ENCODE data around the gene TMOD2. TPM values are rescaled to one million over a fixed set of nuclear protein-coding genes. Genes with fewer than 3 reads are reported as not detected.

The TMOD2 gene
- total RNA-seq, 1 experiment from 2014 or later = 2.6 TPM

DNA sequence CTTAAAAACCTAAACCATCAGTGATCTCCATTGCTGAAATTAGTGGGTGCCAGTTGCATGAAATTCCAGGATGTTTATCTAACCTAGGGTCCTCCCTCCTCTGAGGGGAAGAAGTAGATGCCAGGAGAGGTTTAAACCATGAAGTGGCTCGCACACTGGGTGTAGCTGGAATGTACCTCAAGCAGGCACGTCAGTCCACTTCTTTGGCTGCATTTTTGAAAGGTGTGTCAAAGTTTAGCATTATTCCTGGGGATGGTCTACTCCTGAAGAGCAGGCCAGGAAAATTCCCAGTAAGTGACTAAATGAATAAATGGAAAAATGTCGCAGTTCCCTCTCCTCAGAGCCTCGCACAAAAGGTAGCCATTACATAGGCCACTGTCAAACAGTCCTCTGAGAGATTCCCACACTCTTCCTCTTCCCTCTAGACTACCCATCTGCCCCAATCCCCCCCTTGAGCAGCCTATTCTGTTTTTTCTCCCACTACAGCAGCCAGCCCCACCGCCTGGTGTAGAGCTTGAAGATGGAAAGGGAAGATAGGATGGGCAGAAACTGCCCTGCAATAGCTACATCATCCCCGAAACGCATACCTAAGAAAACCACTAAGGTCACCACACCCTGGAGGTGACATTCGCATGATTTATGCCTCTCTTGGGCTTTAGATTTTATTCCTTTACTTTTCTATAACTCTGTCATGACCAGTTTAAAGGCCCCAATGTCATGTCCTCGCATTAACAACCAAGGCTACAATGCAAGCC, 77.4 kb downstream of the TMOD2 start:
- H3K9me2 ChIP-seq (replicated peaks; ENCODE audit: insufficient read depth, low read length) = no peaks in the 10 kb centered on the region
- H3K4me3 ChIP-seq (ENCODE audit: low read length) = peak overlapping the region; percentile 82; the same call in 1 of the 2 replicates
- no peaks in the 10 kb centered on the region for H3K36me3 ChIP-seq (ENCODE audit: insufficient read depth, low read length)
- peaks cover 11% of the 10 kb centered on the region for H3K4me1 ChIP-seq (ENCODE audit: low read length)
- H3K27ac ChIP-seq (ENCODE audit: low read length) = no peak overlapping the region
- H4K20me1 ChIP-seq (ENCODE audit: insufficient read depth, low read depth, low read length) = peaks cover 13% of the 10 kb centered on the region; the same call in 1 of the 2 replicates
- 0 out of 2 replicates have a peak overlapping the region, but pooled peaks have one; percentile 94 for H2AFZ ChIP-seq (ENCODE audit: low read length)
- no peak overlapping the region for H3K9ac ChIP-seq (ENCODE audit: low read length)
- no peaks in the 10 kb centered on the region for H3K9me3 ChIP-seq (ENCODE audit: low read length)
- H3K4me2 ChIP-seq (ENCODE audit: low read depth, low read length, poor library complexity, severe bottlenecking) = peak overlapping the region; percentile 92
- no peak for DNase-seq
- H3K27me3 ChIP-seq (ENCODE audit: low read length) = no peaks in the 10 kb centered on the region
- no peaks in the 10 kb centered on the region for H3K79me2 ChIP-seq (ENCODE audit: low read length)

DNA sequence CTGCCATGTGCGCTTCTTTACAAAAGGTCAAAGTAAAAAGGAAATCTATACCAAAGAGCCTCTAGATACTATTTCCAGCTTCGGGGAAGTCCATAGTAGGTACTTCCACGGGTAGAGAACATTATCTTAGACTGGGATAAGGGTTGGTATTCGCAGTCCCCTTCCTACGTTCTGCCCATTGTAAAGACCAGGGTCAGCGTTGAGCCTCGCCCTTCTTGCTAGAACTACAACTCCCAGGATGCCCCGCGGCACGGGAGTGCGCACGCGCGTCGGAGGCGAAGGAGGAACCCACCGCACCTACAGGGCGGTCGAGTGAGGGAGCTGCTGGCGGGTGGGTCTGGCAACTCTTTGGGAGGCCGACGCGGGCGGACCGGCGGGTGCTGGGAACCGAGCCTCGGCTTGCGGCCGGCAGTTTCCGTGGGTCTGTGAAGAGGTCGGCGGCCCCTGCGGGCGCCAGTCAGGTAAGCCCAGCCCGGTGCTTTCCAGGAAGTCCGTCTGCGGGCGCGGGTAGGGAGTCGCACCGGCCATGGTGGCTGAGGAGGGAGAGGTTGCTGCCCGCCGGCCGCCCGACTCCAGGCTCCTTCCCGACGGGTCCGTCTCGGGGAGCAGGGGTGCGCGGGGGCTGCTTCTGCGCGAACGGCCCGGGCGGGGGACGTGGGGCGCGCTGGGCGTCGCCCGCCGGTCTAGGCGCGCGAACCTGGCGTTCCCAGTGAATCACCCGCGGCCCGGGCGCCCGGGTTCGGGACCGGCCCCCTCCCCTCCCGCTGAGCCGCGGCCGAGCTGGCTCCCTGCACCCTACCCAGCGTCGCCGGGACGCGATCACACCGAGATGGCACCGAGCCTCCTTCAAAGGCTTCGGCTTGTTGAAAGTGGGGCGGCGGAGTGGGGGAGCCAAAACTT, 78.2 kb downstream of the TMOD2 start, which contains the start of gene TMOD3:
Gene TMOD3 (plus strand): TSS at position 278 of the 900 bp plus-strand sequence. CDS start 33,232 bp downstream, outside the sequence.
- H3K27me3 ChIP-seq (ENCODE audit: low read length) = no peaks in the 10 kb centered on the region
- H3K79me2 ChIP-seq (ENCODE audit: low read length) = no peaks in the 10 kb centered on the region
- H3K4me3 ChIP-seq (ENCODE audit: low read length) = peak within 1 kb of the TSS; percentile 82

DNA sequence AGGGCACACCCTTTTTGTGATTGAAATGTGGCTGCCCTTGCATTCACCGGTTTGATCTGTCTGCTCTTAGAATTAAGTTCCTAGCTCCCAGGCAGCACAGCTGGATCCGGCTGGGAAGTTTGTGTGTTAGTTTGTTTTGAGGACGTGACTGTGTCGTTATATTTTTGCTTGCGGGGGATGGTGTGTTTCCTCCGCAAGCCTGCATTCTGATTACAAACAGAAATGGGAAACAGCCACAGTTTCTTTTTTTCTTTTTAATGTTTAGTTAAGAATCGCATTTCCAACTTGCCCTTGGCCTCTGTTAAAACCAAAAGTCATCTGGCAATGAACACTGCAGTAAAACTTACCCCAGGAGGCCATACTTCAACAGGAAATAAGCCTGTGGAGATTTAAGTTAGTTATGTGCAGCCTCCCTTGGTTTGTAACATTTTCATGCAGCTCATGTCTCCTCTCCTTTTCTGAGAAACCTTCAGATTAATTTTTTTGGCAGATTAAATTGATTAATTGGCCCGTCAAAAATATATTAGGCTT, 78.9 kb downstream of the TMOD2 start:
- Histone ChIP-seq H3K27ac (ENCODE audit: low read length) (no peak overlapping the region), H3K36me3 (ENCODE audit: insufficient read depth, low read length) (no peaks in the 10 kb centered on the region), H3K9me2 (replicated peaks; ENCODE audit: insufficient read depth, low read length) (no peaks in the 10 kb centered on the region), H3K9me3 (ENCODE audit: low read length) (no peaks in the 10 kb centered on the region), H3K79me2 (ENCODE audit: low read length) (no peaks in the 10 kb centered on the region), H3K4me1 (ENCODE audit: low read length) (peaks cover 11% of the 10 kb centered on the region), H3K27me3 (ENCODE audit: low read length) (no peaks in the 10 kb centered on the region), H4K20me1 (ENCODE audit: insufficient read depth, low read depth, low read length) (peaks cover 14% of the 10 kb centered on the region; the same call in 1 of the 2 replicates), H3K4me2 (ENCODE audit: low read depth, low read length, poor library complexity, severe bottlenecking) (peak overlapping the region; percentile 92), H3K4me3 (ENCODE audit: low read length) (peak overlapping the region; percentile 82), H2AFZ (ENCODE audit: low read length) (peak overlapping the region; percentile 94), H3K9ac (ENCODE audit: low read length) (peak overlapping the region; percentile 75)
- peak; percentile 43 for DNase-seq

More for the DNA sequence above, 78.2 kb downstream of the TMOD2 start, which contains the start of gene TMOD3:
- Histone ChIP-seq H3K27ac (ENCODE audit: low read length) (no peak within 1 kb of the TSS), H3K36me3 (ENCODE audit: insufficient read depth, low read length) (no peaks in the 10 kb centered on the region), H3K9me2 (replicated peaks; ENCODE audit: insufficient read depth, low read length) (no peaks in the 10 kb centered on the region), H3K9ac (ENCODE audit: low read length) (peak within 1 kb of the TSS; percentile 75), H3K4me2 (ENCODE audit: low read depth, low read length, poor library complexity, severe bottlenecking) (peak within 1 kb of the TSS; percentile 92), H4K20me1 (ENCODE audit: insufficient read depth, low read depth, low read length) (peaks cover 13% of the 10 kb centered on the region; the same call in 1 of the 2 replicates), H3K9me3 (ENCODE audit: low read length) (no peaks in the 10 kb centered on the region), H2AFZ (ENCODE audit: low read length) (peak within 1 kb of the TSS; percentile 94), H3K4me1 (ENCODE audit: low read length) (peaks cover 11% of the 10 kb centered on the region)
- peak; percentile 95 for DNase-seq

DNA sequence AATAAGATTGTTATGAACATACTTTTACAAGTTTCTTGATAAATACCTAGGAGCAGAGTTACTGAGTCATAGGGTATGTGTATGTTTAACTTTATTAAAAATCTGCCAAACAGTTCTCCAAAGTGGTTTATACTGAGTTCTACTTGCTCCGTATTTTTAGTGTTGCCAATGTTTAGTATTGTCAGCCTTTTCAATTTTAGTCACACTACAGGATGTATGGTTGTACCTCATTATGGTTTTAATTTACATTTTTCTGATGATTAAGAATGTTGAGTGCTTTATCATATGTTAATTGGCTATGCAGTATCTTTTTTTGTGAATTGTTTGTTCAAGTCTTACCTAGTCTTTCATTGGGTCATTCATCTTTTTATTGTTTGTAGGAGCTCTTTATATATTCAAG, 82.4 kb downstream of the TMOD2 start:
- no peak overlapping the region for H3K4me3 ChIP-seq (ENCODE audit: low read length)
- no peaks in the 10 kb centered on the region for H3K79me2 ChIP-seq (ENCODE audit: low read length)
- DNase-seq = no peak
- no peak overlapping the region for H3K27ac ChIP-seq (ENCODE audit: low read length)
- H3K4me2 ChIP-seq (ENCODE audit: low read depth, low read length, poor library complexity, severe bottlenecking) = no peak overlapping the region
- peaks cover 22% of the 10 kb centered on the region for H3K4me1 ChIP-seq (ENCODE audit: low read length)
- H3K36me3 ChIP-seq (ENCODE audit: insufficient read depth, low read length) = no peaks in the 10 kb centered on the region
- H4K20me1 ChIP-seq (ENCODE audit: insufficient read depth, low read depth, low read length) = peaks cover 30% of the 10 kb centered on the region
- H3K9me2 ChIP-seq (replicated peaks; ENCODE audit: insufficient read depth, low read length) = no peaks in the 10 kb centered on the region
- no peaks in the 10 kb centered on the region for H3K9me3 ChIP-seq (ENCODE audit: low read length)
- no peaks in the 10 kb centered on the region for H3K27me3 ChIP-seq (ENCODE audit: low read length)
- H2AFZ ChIP-seq (ENCODE audit: low read length) = no peak overlapping the region
- H3K9ac ChIP-seq (ENCODE audit: low read length) = no peak overlapping the region

DNA sequence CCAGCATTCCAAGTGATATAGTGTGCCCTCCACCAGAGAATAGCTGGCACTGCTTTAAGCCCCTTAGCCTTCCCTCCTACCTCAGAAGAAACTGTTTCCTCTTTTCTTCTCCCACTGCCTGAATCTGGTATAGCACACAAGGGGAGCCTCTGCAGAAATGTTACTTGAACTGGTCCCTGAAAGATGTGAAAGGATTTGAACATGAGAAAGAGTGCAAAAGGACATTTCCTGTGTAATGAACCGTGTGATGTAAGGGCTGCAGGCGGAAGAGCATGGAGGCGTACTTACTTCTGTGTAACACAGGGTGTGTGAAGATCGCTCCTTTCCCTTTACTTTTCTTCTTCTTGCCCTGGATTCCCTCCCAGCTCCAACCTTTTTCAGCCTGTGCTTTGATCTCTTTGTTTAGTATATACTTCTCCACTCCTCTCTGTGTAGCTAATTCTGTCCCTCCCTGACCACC, 86.4 kb downstream of the TMOD2 start:
- H3K9ac ChIP-seq (ENCODE audit: low read length) = no peak overlapping the region
- H3K27me3 ChIP-seq (ENCODE audit: low read length) = no peaks in the 10 kb centered on the region
- H3K4me3 ChIP-seq (ENCODE audit: low read length) = no peak overlapping the region
- peaks cover 39% of the 10 kb centered on the region for H4K20me1 ChIP-seq (ENCODE audit: insufficient read depth, low read depth, low read length)
- no peaks in the 10 kb centered on the region for H3K36me3 ChIP-seq (ENCODE audit: insufficient read depth, low read length)
- no peaks in the 10 kb centered on the region for H3K79me2 ChIP-seq (ENCODE audit: low read length)
- H3K27ac ChIP-seq (ENCODE audit: low read length) = no peak overlapping the region
- H3K9me3 ChIP-seq (ENCODE audit: low read length) = no peaks in the 10 kb centered on the region
- peak; percentile 51 for DNase-seq
- H2AFZ ChIP-seq (ENCODE audit: low read length) = no peak overlapping the region
- no peaks in the 10 kb centered on the region for H3K9me2 ChIP-seq (replicated peaks; ENCODE audit: insufficient read depth, low read length)
- peaks cover 16% of the 10 kb centered on the region for H3K4me1 ChIP-seq (ENCODE audit: low read length)
- peak overlapping the region; percentile 2 for H3K4me2 ChIP-seq (ENCODE audit: low read depth, low read length, poor library complexity, severe bottlenecking)

DNA sequence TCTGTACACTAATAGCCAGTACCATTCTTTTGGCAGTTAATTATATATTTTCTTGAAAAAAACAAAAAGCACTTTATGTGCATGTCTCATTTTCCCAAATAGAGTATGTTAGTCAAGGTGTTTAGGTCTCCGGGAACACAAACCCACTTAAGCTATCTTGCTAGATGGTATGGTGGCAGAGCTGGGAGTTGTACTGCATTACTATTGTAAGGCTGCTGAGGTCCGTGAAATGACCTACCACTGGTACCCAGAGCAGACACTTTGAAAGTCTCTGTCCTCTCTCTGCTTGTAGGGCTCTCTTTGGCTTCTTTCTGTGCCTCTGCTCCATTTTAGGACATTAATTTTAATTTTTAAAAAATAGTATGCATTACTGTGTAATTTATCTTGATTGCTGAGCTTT, 86.9 kb downstream of the TMOD2 start:
- no peaks in the 10 kb centered on the region for H3K79me2 ChIP-seq (ENCODE audit: low read length)
- no peak for DNase-seq
- peaks cover 43% of the 10 kb centered on the region for H4K20me1 ChIP-seq (ENCODE audit: insufficient read depth, low read depth, low read length)
- no peak overlapping the region for H2AFZ ChIP-seq (ENCODE audit: low read length)
- no peak overlapping the region for H3K9ac ChIP-seq (ENCODE audit: low read length)
- no peaks in the 10 kb centered on the region for H3K9me2 ChIP-seq (replicated peaks; ENCODE audit: insufficient read depth, low read length)
- no peaks in the 10 kb centered on the region for H3K27me3 ChIP-seq (ENCODE audit: low read length)
- no peak overlapping the region for H3K4me3 ChIP-seq (ENCODE audit: low read length)
- no peak overlapping the region for H3K27ac ChIP-seq (ENCODE audit: low read length)
- H3K4me1 ChIP-seq (ENCODE audit: low read length) = peaks cover 21% of the 10 kb centered on the region
- no peaks in the 10 kb centered on the region for H3K36me3 ChIP-seq (ENCODE audit: insufficient read depth, low read length)
- H3K9me3 ChIP-seq (ENCODE audit: low read length) = no peaks in the 10 kb centered on the region
- H3K4me2 ChIP-seq (ENCODE audit: low read depth, low read length, poor library complexity, severe bottlenecking) = peak overlapping the region; percentile 2

DNA sequence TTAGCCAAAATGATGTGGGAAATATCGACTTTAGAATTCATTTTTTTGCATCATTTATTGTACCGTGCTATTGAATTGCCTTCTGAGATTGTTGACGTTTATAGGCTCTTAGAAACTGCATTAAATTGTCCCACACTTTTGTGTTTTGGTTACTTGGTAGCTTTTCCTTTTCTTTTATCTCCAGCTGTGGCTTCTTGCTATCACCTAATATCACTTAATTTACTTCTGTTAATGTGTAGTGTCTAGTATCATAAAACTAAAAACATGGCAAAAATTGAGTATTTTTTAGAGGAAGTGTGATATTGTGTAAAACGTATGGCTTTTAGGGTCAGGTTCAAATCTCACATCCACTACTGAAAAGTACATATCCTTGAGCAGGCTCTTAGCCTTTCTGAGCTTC, 89.3 kb downstream of the TMOD2 start:
- H3K9ac ChIP-seq (ENCODE audit: low read length) = no peak overlapping the region
- H3K27me3 ChIP-seq (ENCODE audit: low read length) = no peaks in the 10 kb centered on the region
- H3K36me3 ChIP-seq (ENCODE audit: insufficient read depth, low read length) = no peaks in the 10 kb centered on the region
- no peak overlapping the region for H3K4me3 ChIP-seq (ENCODE audit: low read length)
- H3K79me2 ChIP-seq (ENCODE audit: low read length) = no peaks in the 10 kb centered on the region
- H3K27ac ChIP-seq (ENCODE audit: low read length) = no peak overlapping the region
- no peaks in the 10 kb centered on the region for H3K9me3 ChIP-seq (ENCODE audit: low read length)
- H3K4me2 ChIP-seq (ENCODE audit: low read depth, low read length, poor library complexity, severe bottlenecking) = no peak overlapping the region
- DNase-seq = no peak
- H2AFZ ChIP-seq (ENCODE audit: low read length) = no peak overlapping the region
- H3K4me1 ChIP-seq (ENCODE audit: low read length) = peaks cover 23% of the 10 kb centered on the region
- no peaks in the 10 kb centered on the region for H3K9me2 ChIP-seq (replicated peaks; ENCODE audit: insufficient read depth, low read length)
- H4K20me1 ChIP-seq (ENCODE audit: insufficient read depth, low read depth, low read length) = peaks cover 46% of the 10 kb centered on the region

Measured in Karpas-422 (cell line).